ENCODE results near the gene NUAK1.

NUAK1 gene

GRCh38 chr12:106068296-106068695 is 70.5 kb downstream of the NUAK1 start:
- no peak for TF ChIP-seq GATA2 (IDR thresholded peaks at IDR 0.05; ENCODE audit: low read depth, low read length)
- TF ChIP-seq GATA3 (IDR thresholded peaks at IDR 0.05; ENCODE audit: low read depth, low read length): no peak

- TF ChIP-seq GATA3 (IDR thresholded peaks at IDR 0.05; ENCODE audit: low read depth, low read length) (no peak), GATA2 (IDR thresholded peaks at IDR 0.05; ENCODE audit: low read depth, low read length) (no peak)
Observed at GRCh38 chr12:106067606-106068205, 71.0 kb downstream of the NUAK1 start.

GRCh38 chr12:106066726-106067325 is 71.9 kb downstream of the NUAK1 start:
- no peak for TF ChIP-seq GATA3 (IDR thresholded peaks at IDR 0.05; ENCODE audit: low read depth, low read length)
- no peak for TF ChIP-seq GATA2 (IDR thresholded peaks at IDR 0.05; ENCODE audit: low read depth, low read length)

GRCh38 chr12:106066051-106066705 is 72.6 kb downstream of the NUAK1 start:
- TF ChIP-seq GATA3 (IDR thresholded peaks at IDR 0.05; ENCODE audit: low read depth, low read length) (no peak), GATA2 (IDR thresholded peaks at IDR 0.05; ENCODE audit: low read depth, low read length) (no peak)

- no peak for TF ChIP-seq GATA2 (IDR thresholded peaks at IDR 0.05; ENCODE audit: low read depth, low read length)
- no peak for TF ChIP-seq GATA3 (IDR thresholded peaks at IDR 0.05; ENCODE audit: low read depth, low read length)
Observed at GRCh38 chr12:106065506-106065905, 73.2 kb downstream of the NUAK1 start.

- TF ChIP-seq GATA3 (IDR thresholded peaks at IDR 0.05; ENCODE audit: low read depth, low read length): no peak
- TF ChIP-seq GATA2 (IDR thresholded peaks at IDR 0.05; ENCODE audit: low read depth, low read length): no peak
Observed at GRCh38 chr12:106064721-106065021, 74.1 kb downstream of the NUAK1 start.

- no peak for TF ChIP-seq GATA2 (IDR thresholded peaks at IDR 0.05; ENCODE audit: low read depth, low read length)
- TF ChIP-seq GATA3 (IDR thresholded peaks at IDR 0.05; ENCODE audit: low read depth, low read length): no peak
Observed at GRCh38 chr12:106063826-106064720, 74.7 kb downstream of the NUAK1 start.

- TF ChIP-seq GATA3 (IDR thresholded peaks at IDR 0.05; ENCODE audit: low read depth, low read length): no peak
- TF ChIP-seq GATA2 (IDR thresholded peaks at IDR 0.05; ENCODE audit: low read depth, low read length): peak; percentile 57; the same call in 1 of the 2 replicates
Observed at GRCh38 chr12:106062693-106063092, 76.1 kb downstream of the NUAK1 start.

- TF ChIP-seq GATA2 (IDR thresholded peaks at IDR 0.05; ENCODE audit: low read depth, low read length) (no peak), GATA3 (IDR thresholded peaks at IDR 0.05; ENCODE audit: low read depth, low read length) (no peak)
Observed at GRCh38 chr12:106058256-106059182, 80.2 kb downstream of the NUAK1 start.

GRCh38 chr12:106054049-106054448 is 84.7 kb downstream of the NUAK1 start:
- TF ChIP-seq GATA3 (IDR thresholded peaks at IDR 0.05; ENCODE audit: low read depth, low read length) (no peak), GATA2 (IDR thresholded peaks at IDR 0.05; ENCODE audit: low read depth, low read length) (no peak)

- TF ChIP-seq GATA2 (IDR thresholded peaks at IDR 0.05; ENCODE audit: low read depth, low read length) (no peak), GATA3 (IDR thresholded peaks at IDR 0.05; ENCODE audit: low read depth, low read length) (no peak)
Observed at GRCh38 chr12:106051853-106052531, 86.8 kb downstream of the NUAK1 start.

GRCh38 chr12:106049546-106049945 is 89.2 kb downstream of the NUAK1 start:
- TF ChIP-seq GATA2 (IDR thresholded peaks at IDR 0.05; ENCODE audit: low read depth, low read length) (no peak), GATA3 (IDR thresholded peaks at IDR 0.05; ENCODE audit: low read depth, low read length) (no peak)

- TF ChIP-seq GATA2 (IDR thresholded peaks at IDR 0.05; ENCODE audit: low read depth, low read length) (no peak), GATA3 (IDR thresholded peaks at IDR 0.05; ENCODE audit: low read depth, low read length) (no peak)
Observed at GRCh38 chr12:106049105-106049504, 89.6 kb downstream of the NUAK1 start.
